Smooth muscle cell (in vitro differentiated cells): Measurements from ENCODE around the gene IFIH1. TPM values are rescaled to one million over a fixed set of nuclear protein-coding genes. Genes with fewer than 3 reads are reported as not detected.

ENCODE experiments used
- DNase-seq: peaks from one replicate; lab custom pipeline; 2025; ENCODE audit not compliant: unreplicated experiment; lab: John Stamatoyannopoulos, UW
- H2AFZ ChIP-seq: fragments of 200-600 bp; sonication (generic); 2 replicates; pipeline ENCODE4 v1.6.0; 2016; ENCODE audit warnings: antibody characterized with exemption, low read depth, mild to moderate bottlenecking
- H3F3A ChIP-seq: fragments of 200-600 bp; sonication (generic); 2 replicates; pipeline ENCODE4 v1.6.0; 2017; ENCODE audit warnings: antibody characterized with exemption, low read depth
- H3K27ac ChIP-seq: fragments of 200-600 bp; sonication (generic); 2 replicates; pipeline ENCODE4 v1.5.1; 2016; ENCODE audit warnings: low read depth, mild to moderate bottlenecking
- H3K27me3 ChIP-seq: fragments of 200-600 bp; sonication (generic); 2 replicates; pipeline ENCODE4 v1.6.1; 2016; ENCODE audit warnings: low read depth, mild to moderate bottlenecking
- H3K36me3 ChIP-seq: fragments of 200-600 bp; sonication (generic); 2 replicates; pipeline ENCODE4 v1.5.1; 2016; ENCODE audit warnings: low read depth
- H3K4me1 ChIP-seq: fragments of 200-600 bp; sonication (generic); 2 replicates; pipeline ENCODE4 v1.5.1; 2016; ENCODE audit warnings: low read depth
- H3K4me2 ChIP-seq: fragments of 200-600 bp; sonication (generic); 2 replicates; pipeline ENCODE4 v1.6.0; 2016; ENCODE audit warnings: mild to moderate bottlenecking
- H3K4me3 ChIP-seq: fragments of 200-600 bp; sonication (generic); 2 replicates; pipeline ENCODE4 v1.5.1; 2016; ENCODE audit warnings: mild to moderate bottlenecking
- H3K79me2 ChIP-seq: fragments of 200-600 bp; sonication (generic); 2 replicates; pipeline ENCODE4 v1.6.0; 2016; ENCODE audit warnings: low read depth, mild to moderate bottlenecking
- H3K9ac ChIP-seq: fragments of 200-600 bp; sonication (generic); 2 replicates; pipeline ENCODE4 v1.6.0; 2016; ENCODE audit warnings: low read depth
- H3K9me3 ChIP-seq: fragments of 200-600 bp; sonication (generic); replicated peaks from 2 replicates; pipeline ENCODE4 v1.5.1; 2016; ENCODE audit warnings: low read depth
- H4K20me1 ChIP-seq: fragments of 200-600 bp; sonication (generic); 2 replicates; pipeline ENCODE4 v1.6.0; 2016; ENCODE audit warnings: low read depth
- CTCF ChIP-seq: fragments of 200-600 bp; sonication (generic); IDR thresholded peaks from 2 replicates; pipeline ENCODE4 v1.5.1; 2017; ENCODE audit warnings: borderline replicate concordance, mild to moderate bottlenecking, antibody characterized with exemption; ENCODE audit not compliant: insufficient read depth, poor library complexity, severe bottlenecking
- WGBS: methylation state at CpG from one replicate; pipeline ENCODE4 v1.1.7; 2016; ENCODE audit warnings: low lambda C conversion rate; 5-methylcytosine and 5-hydroxymethylcytosine counted together
- polyA plus RNA-seq: library from polyadenylated mRNA; unstranded; fragments of >200 nt; fragmentation: Nextera tagmentation; extraction: Ambion mirVana; gene quantifications from 2 replicates; pipeline ENCODE4 v1.2.1, GENCODE V29; 2016
- total RNA-seq: library from RNA; depleted of rRNA; stranded (reverse); fragments of >200 nt; gene quantifications from 2 replicates; pipeline ENCODE4 v1.2.3, GENCODE V29; 2014

IFIH1 gene
- total and polyA plus RNA-seq, 2 experiments from 2014 or later = 0.24 to 2.3 TPM

GRCh38 chr2:162226836-162227235 is 91.6 kb downstream of the IFIH1 start:
- Histone ChIP-seq H4K20me1 (no peaks in the 10 kb centered on the region), H3K27me3 (no peaks in the 10 kb centered on the region), H3K9me3 (no peaks in the 10 kb centered on the region), H2AFZ (no peak overlapping the region), H3K79me2 (no peaks in the 10 kb centered on the region), H3K9ac (no peak overlapping the region), H3F3A (no peaks in the 10 kb centered on the region), H3K36me3 (no peaks in the 10 kb centered on the region), H3K4me1 (no peaks in the 10 kb centered on the region), H3K4me3 (no peak overlapping the region), H3K27ac (no peak overlapping the region), H3K4me2 (no peak overlapping the region)
- DNase-seq = no peak
- TF ChIP-seq CTCF = no peak

- DNase-seq = peak; percentile 28
- 20% methylated on average over 11 of the region's 11 CpGs for WGBS
- Histone ChIP-seq H3K9me3 (no peaks in the 10 kb centered on the region), H3K79me2 (no peaks in the 10 kb centered on the region), H3K9ac (no peak overlapping the region), H3K36me3 (peaks cover 3% of the 10 kb centered on the region), H2AFZ (no peak overlapping the region), H3K27ac (no peak overlapping the region), H3K4me1 (no peaks in the 10 kb centered on the region), H3K4me3 (no peak overlapping the region), H4K20me1 (no peaks in the 10 kb centered on the region), H3K4me2 (no peak overlapping the region), H3F3A (no peaks in the 10 kb centered on the region), H3K27me3 (no peaks in the 10 kb centered on the region)
- peak; percentile 92 for TF ChIP-seq CTCF
Observed at GRCh38 chr2:162221064-162221463, 97.4 kb downstream of the IFIH1 start.

- no peaks in the 10 kb centered on the region for H3F3A ChIP-seq
- H3K9ac ChIP-seq = no peak overlapping the region
- no peak for DNase-seq
- no peak overlapping the region for H3K4me2 ChIP-seq
- H3K9me3 ChIP-seq = no peaks in the 10 kb centered on the region
- no peak overlapping the region for H3K27ac ChIP-seq
- no peaks in the 10 kb centered on the region for H3K79me2 ChIP-seq
- no peak for TF ChIP-seq CTCF
- H3K36me3 ChIP-seq = peaks cover 8% of the 10 kb centered on the region
- 90% methylated on average over 1 of the region's 1 CpG for WGBS
- no peak overlapping the region for H2AFZ ChIP-seq
- H4K20me1 ChIP-seq = no peaks in the 10 kb centered on the region
- H3K27me3 ChIP-seq = no peaks in the 10 kb centered on the region
- H3K4me3 ChIP-seq = no peak overlapping the region
- no peaks in the 10 kb centered on the region for H3K4me1 ChIP-seq
Observed at GRCh38 chr2:162220368-162220767, 98.1 kb downstream of the IFIH1 start.

GRCh38 chr2:162219426-162219825 is 99.1 kb downstream of the IFIH1 start:
- H4K20me1 ChIP-seq = no peaks in the 10 kb centered on the region
- no peak for DNase-seq
- no peaks in the 10 kb centered on the region for H3K79me2 ChIP-seq
- no peak overlapping the region for H3K27ac ChIP-seq
- H3F3A ChIP-seq = no peaks in the 10 kb centered on the region
- no peaks in the 10 kb centered on the region for H3K27me3 ChIP-seq
- TF ChIP-seq CTCF = no peak
- 93% methylated on average over 4 of the region's 4 CpGs for WGBS
- H3K4me3 ChIP-seq = no peak overlapping the region
- no peak overlapping the region for H3K9ac ChIP-seq
- H3K4me1 ChIP-seq = no peaks in the 10 kb centered on the region
- peaks cover 8% of the 10 kb centered on the region for H3K36me3 ChIP-seq
- no peak overlapping the region for H2AFZ ChIP-seq
- no peaks in the 10 kb centered on the region for H3K9me3 ChIP-seq
- no peak overlapping the region for H3K4me2 ChIP-seq
